Myometrial cell (primary cell): ENCODE results near the gene HEPACAM2. TPM values are rescaled to one million over a fixed set of nuclear protein-coding genes. Genes with fewer than 3 reads are reported as not detected.

ENCODE experiments used
- total RNA-seq: library from RNA; depleted of rRNA; stranded (reverse); fragments of >200 nt; gene quantifications from 2 replicates; pipeline ENCODE4 v1.2.3, GENCODE V29; 2015

HEPACAM2 gene
- not detected in 2 replicates for total RNA-seq

DNA sequence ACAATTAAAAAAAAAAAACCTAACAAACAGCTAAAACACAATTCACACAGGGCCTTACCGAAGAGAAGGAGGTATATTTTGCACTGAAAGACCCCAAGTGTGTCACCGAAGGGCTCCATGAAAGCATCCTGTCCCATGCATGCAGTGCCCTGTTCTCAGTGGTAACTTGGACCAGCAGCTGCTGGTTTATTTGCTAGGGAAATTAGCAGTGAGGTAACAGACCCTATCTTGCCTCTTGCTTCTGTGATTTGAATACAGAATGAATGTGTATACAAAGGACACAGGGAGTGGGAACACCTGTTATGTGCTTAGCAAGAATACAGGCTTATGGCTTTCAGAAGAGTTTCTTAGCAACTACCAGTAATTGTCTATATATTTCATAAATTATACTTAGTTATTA lies at the start of gene HEPACAM2:
Gene HEPACAM2 (minus strand): TSS at position 160 of the 400 bp plus-strand sequence.

DNA sequence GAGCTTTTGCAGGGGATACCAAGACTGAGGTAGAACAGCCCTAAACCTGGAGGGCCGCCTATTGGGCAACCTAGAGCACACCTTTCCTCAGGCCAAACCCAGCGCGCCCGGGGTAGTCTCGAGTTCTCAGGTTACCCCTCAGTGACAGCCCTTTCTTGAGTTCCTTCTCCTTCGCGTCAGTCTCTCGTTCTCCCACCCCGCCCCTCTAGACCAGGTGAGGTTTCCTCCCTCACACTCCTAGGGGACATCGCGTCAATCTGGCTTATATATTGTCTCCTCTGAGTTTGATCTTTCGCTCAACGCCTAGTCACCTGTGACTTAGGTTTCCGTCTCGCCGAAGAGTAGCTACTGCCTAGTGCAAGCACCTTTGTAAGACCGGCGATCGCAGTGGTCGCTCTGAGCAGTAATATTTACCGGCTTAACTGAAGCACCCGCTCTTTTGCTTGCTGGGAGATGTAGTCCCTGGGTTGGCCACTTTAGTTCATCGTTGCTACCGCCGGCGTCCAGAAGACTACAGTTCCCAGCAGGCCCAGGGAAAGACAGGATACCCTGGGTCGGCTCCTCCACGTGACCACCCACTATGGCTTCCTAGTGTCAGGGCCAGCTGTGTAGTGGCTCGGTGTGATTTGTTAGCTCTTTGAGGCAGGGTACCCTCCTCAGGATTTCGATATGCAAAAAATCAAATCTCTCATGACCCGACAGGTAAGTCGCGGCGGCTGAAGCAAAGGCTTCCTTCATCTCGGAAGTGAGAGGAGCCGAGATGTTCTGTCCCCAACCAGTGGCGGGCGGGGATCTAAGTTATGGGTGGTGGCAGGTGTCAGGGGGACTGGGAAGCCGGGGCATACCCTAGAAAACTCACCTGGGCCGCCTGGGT lies 5.8 kb upstream of the HEPACAM2 start, which contains the start of gene VPS50:
Gene VPS50 (plus strand): TSS at position 568 of the 874 bp plus-strand sequence. CDS start 102 bp downstream, at position 670.

DNA sequence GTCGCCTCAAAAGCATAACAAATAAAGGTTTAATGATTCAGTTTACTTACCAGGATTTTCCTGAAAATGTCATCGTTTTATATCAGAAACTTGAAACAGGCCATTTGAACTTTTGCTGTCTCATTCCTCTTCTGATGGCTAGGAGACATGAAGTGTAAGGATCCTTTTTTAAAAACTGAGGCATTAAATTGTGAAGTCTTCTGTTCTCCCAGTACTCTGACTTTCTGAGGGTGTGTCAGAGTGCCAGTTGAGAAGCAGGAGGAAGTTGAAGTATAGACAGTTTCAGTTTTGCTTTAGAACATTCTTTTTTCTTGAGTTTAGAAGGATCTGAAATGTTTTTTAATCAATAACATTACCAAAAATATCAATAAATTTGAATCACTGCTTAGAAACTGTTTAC lies 78.1 kb downstream of the HEPACAM2 start, which contains the start of gene SAMD9L:
Gene SAMD9L (minus strand): TSS at position 242 of the 400 bp plus-strand sequence. CDS start 12,414 bp downstream, outside the sequence.

Other genes with a start within 250 kb of the HEPACAM2 start
- gene SAMD9, start 108.5 kb downstream of the HEPACAM2 start, total RNA-seq = 8.4 and 14.4 TPM in 2 replicates
- gene SAMD9L, start 78.1 kb downstream of the HEPACAM2 start, total RNA-seq = 5.5 and 14.5 TPM in 2 replicates
- 11.8 and 31.0 TPM in 2 replicates for gene VPS50, start 5.9 kb upstream of the HEPACAM2 start, total RNA-seq